ENCODE results near the gene SH3PXD2A.
"Not testable (repeated sequence)": the region's sequence is repeated elsewhere in the genome, so short reads cannot be mapped to it uniquely, and the experiment has no call there.

SH3PXD2A gene

GRCh38 chr10:103834436-103835095, 20.8 kb downstream of the SH3PXD2A start:
- no peak for DNase-seq (ENCODE audit: low read depth in 2 of 2)

GRCh38 chr10:103833731-103834365, 21.5 kb downstream of the SH3PXD2A start:
- no peak for DNase-seq (ENCODE audit: low read depth in 2 of 2)

- DNase-seq (ENCODE audit: low read depth in 2 of 2) = no peak
Observed at GRCh38 chr10:103832806-103833205, 22.6 kb downstream of the SH3PXD2A start.

- DNase-seq (ENCODE audit: low read depth in 2 of 2) = no peak
Observed at GRCh38 chr10:103829838-103830465, 25.4 kb downstream of the SH3PXD2A start.

GRCh38 chr10:103829278-103829677, 26.1 kb downstream of the SH3PXD2A start:
- DNase-seq (ENCODE audit: low read depth in 2 of 2) = no peak

GRCh38 chr10:103828587-103829197, 26.7 kb downstream of the SH3PXD2A start:
- DNase-seq (ENCODE audit: low read depth in 2 of 2) = no peak

GRCh38 chr10:103828107-103828506, 27.3 kb downstream of the SH3PXD2A start:
- DNase-seq (ENCODE audit: low read depth in 2 of 2) = no peak

- DNase-seq (ENCODE audit: low read depth in 2 of 2) = no peak
Observed at GRCh38 chr10:103826885-103827284, 28.5 kb downstream of the SH3PXD2A start.

- no peak for DNase-seq (ENCODE audit: low read depth in 2 of 2)
Observed at GRCh38 chr10:103824281-103824680, 31.1 kb downstream of the SH3PXD2A start.

GRCh38 chr10:103823706-103824272, 31.6 kb downstream of the SH3PXD2A start:
- DNase-seq (ENCODE audit: low read depth in 2 of 2) = no peak

GRCh38 chr10:103822800-103823199, 32.6 kb downstream of the SH3PXD2A start:
- no peak for DNase-seq (ENCODE audit: low read depth in 2 of 2)

GRCh38 chr10:103822107-103822716, 33.2 kb downstream of the SH3PXD2A start:
- DNase-seq (ENCODE audit: low read depth in 2 of 2) = no peak

- DNase-seq (ENCODE audit: low read depth in 2 of 2) = no peak
Observed at GRCh38 chr10:103820101-103821062, 35.0 kb downstream of the SH3PXD2A start.

- DNase-seq (ENCODE audit: low read depth in 2 of 2) = no peak
Observed at GRCh38 chr10:103819493-103819892, 35.9 kb downstream of the SH3PXD2A start.

GRCh38 chr10:103818765-103819374, 36.5 kb downstream of the SH3PXD2A start:
- DNase-seq (ENCODE audit: low read depth in 2 of 2) = no peak

GRCh38 chr10:103818105-103818504, 37.3 kb downstream of the SH3PXD2A start:
- DNase-seq (ENCODE audit: low read depth in 2 of 2) = no peak

- no peak for DNase-seq (ENCODE audit: low read depth in 2 of 2)
Observed at GRCh38 chr10:103816431-103816830, 38.9 kb downstream of the SH3PXD2A start.

GRCh38 chr10:103814626-103815370, 40.6 kb downstream of the SH3PXD2A start:
- no peak for DNase-seq (ENCODE audit: low read depth in 2 of 2)

- no peak for DNase-seq (ENCODE audit: low read depth in 2 of 2)
Observed at GRCh38 chr10:103814105-103814504, 41.3 kb downstream of the SH3PXD2A start.

GRCh38 chr10:103813312-103813711, 42.1 kb downstream of the SH3PXD2A start:
- not testable (repeated sequence) for DNase-seq (ENCODE audit: low read depth in 2 of 2)
